GM12878 (cell line): ENCODE data around the gene EPHB1. TPM values are rescaled to one million over a fixed set of nuclear protein-coding genes. Genes with fewer than 3 reads are reported as not detected.

Experiments
- ATAC-seq: fragments of 200-7000 bp; cut with Tn5 transposase; 3 replicates; pipeline ENCODE4 v1.9.1; 2020; ENCODE audit warnings: mild to moderate bottlenecking, moderate library complexity
- BruUV-seq: library from RNA; stranded (reverse); fragments of 400-500 nt; replicated peaks from 2 replicates; lab custom pipeline; 2021; lab: Mats Ljungman, UMichigan
- CTCF ChIA-PET: fragments of 300-600 bp; sonication (Branson Sonifier 250); formaldehyde crosslinking; extraction: SDS; loops from one replicate; lab custom pipeline; 2021; ENCODE audit warnings: inconsistent platforms; lab: Yijun Ruan, JAX
- POLR2A ChIA-PET: fragments of 350-600 bp; formaldehyde crosslinking; extraction: SDS; loops from one replicate; lab custom pipeline; 2021; ENCODE audit warnings: inconsistent platforms; lab: Charles Lee
- RAD21 ChIA-PET: fragments of 300-600 bp; sonication (Branson Sonifier 250); formaldehyde crosslinking; loops from one replicate; lab custom pipeline; 2023; ENCODE audit warnings: antibody characterized with exemption; ENCODE audit not compliant: unreplicated experiment; lab: Charles Lee
- SMC1A ChIA-PET: fragments of 300-600 bp; sonication (Branson Sonifier 250); formaldehyde crosslinking; loops from one replicate; lab custom pipeline; 2023; ENCODE audit not compliant: unreplicated experiment, uncharacterized antibody; lab: Charles Lee
- DNase-seq: peaks from one replicate; pipeline ENCODE4 v3.0.0-alpha.2; 2011; ENCODE audit warnings: low read depth, low spot score
- FAIRE-seq: peaks from 3 replicates; lab custom pipeline; 2011; peaks lifted over from hg19 to GRCh38; lab: Jason Lieb, UNC
- H2AFZ ChIP-seq: 2 replicates; pipeline ENCODE4 v1.6.0; 2011; ENCODE audit warnings: low read depth, low read length, control low read depth; ENCODE audit not compliant: control insufficient read depth
- H3K27ac ChIP-seq: 2 replicates; pipeline ENCODE4 v1.5.1; 2011; ENCODE audit warnings: control low read depth; ENCODE audit not compliant: control insufficient read depth, insufficient read depth
- H3K27me3 ChIP-seq, 2 experiments: replicated peaks in 1 of 2; 2 replicates each; pipeline versions ENCODE4 v1.6.0 to v1.6.1; 2011; ENCODE audit warnings: low read length in 1 of 2; ENCODE audit not compliant: control insufficient read depth in 2 of 2, insufficient read depth in 2 of 2
- H3K36me3 ChIP-seq, 2 experiments: 2 replicates each; pipeline ENCODE4 v1.5.1; 2011; ENCODE audit warnings: low read length in 1 of 2; ENCODE audit not compliant: control insufficient read depth in 2 of 2, insufficient read depth in 2 of 2
- H3K4me1 ChIP-seq: 2 replicates; pipeline ENCODE4 v1.6.1; 2011; ENCODE audit warnings: mild to moderate bottlenecking, low read length, moderate library complexity, mixed read lengths; ENCODE audit not compliant: control insufficient read depth, insufficient read depth
- H3K4me2 ChIP-seq: 2 replicates; pipeline ENCODE4 v1.6.0; 2011; ENCODE audit warnings: control low read depth; ENCODE audit not compliant: control insufficient read depth, insufficient read depth
- H3K4me3 ChIP-seq: fragments of 200-600 bp; sonication (generic); 2 replicates; pipeline ENCODE4 v1.5.1; 2016
- H3K79me2 ChIP-seq: 2 replicates; pipeline ENCODE4 v1.6.0; 2011; ENCODE audit warnings: low read length; ENCODE audit not compliant: control insufficient read depth, insufficient read depth
- H3K9ac ChIP-seq: 2 replicates; pipeline ENCODE4 v1.8.0; 2011; ENCODE audit warnings: low read length, control low read depth, mixed read lengths; ENCODE audit not compliant: control insufficient read depth, insufficient read depth
- H3K9me3 ChIP-seq: replicated peaks from 3 replicates; pipeline ENCODE4 v1.5.1; 2011; ENCODE audit warnings: mild to moderate bottlenecking, low read length; ENCODE audit not compliant: control insufficient read depth, insufficient read depth
- H4K20me1 ChIP-seq: 2 replicates; pipeline ENCODE4 v1.6.0; 2011; ENCODE audit not compliant: control insufficient read depth, insufficient read depth
- MXI1 ChIP-seq: fragments of 150-350 bp; IDR thresholded peaks from 2 replicates; pipeline ENCODE4 v1.6.1; 2011; ENCODE audit warnings: low read depth, mild to moderate bottlenecking, inconsistent platforms, low read length, improper control_type of control experiment
- MYB ChIP-seq: fragments of 150-350 bp; IDR thresholded peaks from 2 replicates; pipeline ENCODE4 v1.6.1; 2014; ENCODE audit warnings: mild to moderate bottlenecking, low read depth, low read length, borderline replicate concordance
- NBN ChIP-seq: fragments of 450-650 bp; IDR thresholded peaks from 2 replicates; pipeline ENCODE4 v1.6.1; 2016
- POLR2A ChIP-seq: IDR thresholded peaks from 2 replicates; pipeline ENCODE4 v1.6.1; 2011; ENCODE audit warnings: low read depth, mild to moderate bottlenecking, low read length
- POLR2AphosphoS2 ChIP-seq: IDR thresholded peaks from 2 replicates; pipeline ENCODE4 v1.6.1; 2011; ENCODE audit warnings: low read depth, mild to moderate bottlenecking, low read length, improper control_type of control experiment, moderate library complexity
- RUNX3 ChIP-seq: IDR thresholded peaks from 2 replicates; pipeline ENCODE4 v1.6.1; 2012; ENCODE audit warnings: low read length, inconsistent platforms
- SIX5 ChIP-seq: IDR thresholded peaks from 2 replicates; pipeline ENCODE4 v1.6.1; 2011; ENCODE audit warnings: mild to moderate bottlenecking, low read depth, low read length, moderate library complexity; ENCODE audit not compliant: severe bottlenecking
- SREBF2 ChIP-seq: IDR thresholded peaks from 2 replicates; pipeline ENCODE4 v1.6.1; 2012; ENCODE audit warnings: mild to moderate bottlenecking, low read length
- TARDBP ChIP-seq: IDR thresholded peaks from 2 replicates; pipeline ENCODE4 v1.6.1; 2016; ENCODE audit warnings: borderline replicate concordance
- TCF3 ChIP-seq: IDR thresholded peaks from 2 replicates; pipeline ENCODE4 v1.6.1; 2012; ENCODE audit warnings: low read depth, mild to moderate bottlenecking, low read length, borderline replicate concordance; ENCODE audit not compliant: insufficient read depth
- ZZZ3 ChIP-seq: IDR thresholded peaks from 2 replicates; pipeline ENCODE4 v1.6.1; 2011; ENCODE audit warnings: low read depth; ENCODE audit not compliant: control insufficient read depth, insufficient read length
- WGBS: methylation state at CpG from one replicate; pipeline ENCODE4 v1.1.6; 2016; ENCODE audit warnings: low lambda C conversion rate; ENCODE audit not compliant: insufficient replicate concordance, insufficient coverage; ENCODE audit errors: missing lambda C conversion rate; 5-methylcytosine and 5-hydroxymethylcytosine counted together
- in situ Hi-C: fragments of 300-500 bp; cut with MboI; formaldehyde crosslinking; loops from 9 replicates; pipeline ENCODE4 v1.14.3; 2018; ENCODE audit warnings: mixed read lengths
- intact Hi-C: fragments of 100-400 bp; cut with micrococcal nuclease; formaldehyde crosslinking; loops from one replicate; pipeline ENCODE4 v1.14.2; 2022; ENCODE audit not compliant: unreplicated experiment
- polyA plus RNA-seq, 11 experiments: library from polyadenylated mRNA; depleted of rRNA in 4 of 11; unstranded in 6 of 11; stranded (reverse) in 5 of 11; fragments of >200 nt; fragmentation: Nextera tagmentation in 4 of 11; fragmentation: Illumina TruSeq in 1 of 11; extraction: Ambion mirVana in 4 of 11; extraction: Trizol in 1 of 11; gene quantifications; 1 replicate in 1 of 11; 2 replicates in 10 of 11; pipeline versions ENCODE4 v1.2.1 to v1.2.3, GENCODE V29; 2011 to 2016; ENCODE audit warnings: inconsistent platforms in 2 of 11, missing spikeins in 2 of 11, low read depth in 1 of 11
- total RNA-seq, 4 experiments: library from RNA; depleted of rRNA in 3 of 4; stranded (reverse); fragments of >200 nt in 3 of 4; fragmentation: Illumina TruSeq in 1 of 4; extraction: Trizol in 1 of 4; gene quantifications; 2 replicates each; pipeline versions ENCODE4 v1.2.1 to v1.2.3, GENCODE V29; 2013 to 2021
- TF ChIP-seq, protein P1 (sequence below): fragments of 450-650 bp; formaldehyde crosslinking; IDR thresholded peaks from 2 replicates; pipeline ENCODE4 v1.5.0; 2022; ENCODE audit warnings: mild to moderate bottlenecking, missing genetic modification characterization
- TF ChIP-seq, protein P2 (sequence below): IDR thresholded peaks from 2 replicates; pipeline ENCODE4 v1.6.1; 2012; ENCODE audit warnings: low read depth, low read length, improper control_type of control experiment

EPHB1 gene
- total and polyA plus RNA-seq, 10 of the 15 experiments (the other 5 are each of a cell fraction or from before 2014, with no cell fraction given) = 0.33 to 23.8 (median 1.2) TPM

DNA sequence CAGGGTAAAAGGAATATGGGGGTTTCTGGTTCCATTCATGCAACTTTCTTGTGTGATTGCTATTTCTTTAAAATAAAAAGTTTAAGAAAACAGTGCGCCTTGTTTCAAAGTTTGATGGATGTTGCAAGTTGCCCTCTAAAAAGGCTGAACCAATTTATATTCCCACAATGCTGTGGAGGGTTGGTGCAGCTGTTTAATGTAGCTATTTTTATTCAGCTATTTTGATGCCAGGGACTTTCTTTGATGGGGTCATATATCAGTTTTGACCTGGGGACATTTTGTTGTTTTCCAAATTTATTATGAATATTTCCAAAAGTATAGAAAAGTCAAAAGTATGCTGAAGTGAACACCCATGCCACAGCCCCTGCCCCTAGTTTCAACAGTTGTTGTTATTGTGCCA is 20.5 kb downstream of the EPHB1 start:
- ChIA-PET RAD21 (interaction anchor here (1.0 to 1.5 kb wide), 6 partner anchors 10 to 251 kb away, joined by 3 to 4 read pairs (median 3); partner anchors contain the start of gene EPHB1), SMC1A (interaction anchor here (0.8 to 2.5 kb wide), 6 partner anchors 13 to 47 kb away, joined by 3 to 8 read pairs (median 3); no protein-coding TSS in a partner anchor), POLR2A (interaction anchor here (0.5 to 1.1 kb wide), 3 partner anchors 9 to 27 kb away, joined by 3 to 4 read pairs (median 3); no protein-coding TSS in a partner anchor), CTCF (interaction anchor here (1.2 to 2.0 kb wide), 5 partner anchors 10 to 38 kb away, joined by 3 to 6 read pairs (median 4); partner anchors contain the start of gene EPHB1)
- ATAC-seq = no peak
- no peak for DNase-seq
- Histone ChIP-seq H4K20me1 (no peaks in the 10 kb centered on the region; the same call in 1 of the 2 replicates), H3K9ac (no peak overlapping the region), H3K79me2 (peaks cover 33% of the 10 kb centered on the region), H3K9me3 (no peaks in the 10 kb centered on the region; the same call in 2 of the 3 replicates), H3K27ac (no peak overlapping the region), H3K36me3 (peaks cover 0 to 3% of the 10 kb centered on the region in 2 experiments; a peak in 1 of 4 replicates), H3K4me3 (no peak overlapping the region), H3K27me3 (no peaks in the 10 kb centered on the region), H2AFZ (no peak overlapping the region), H3K4me1 (peaks cover 14% of the 10 kb centered on the region), H3K4me2 (no peak overlapping the region)
- TF ChIP-seq TARDBP = no peak
- intact Hi-C loops (no loop called here), in situ Hi-C loops (no loop called here)
- 100% methylated on average over 1 of the region's 1 CpG for WGBS
- FAIRE-seq = no peak
- BruUV-seq = no TSS peak

- CTCF ChIA-PET = interaction anchor here (1.1 to 1.8 kb wide), 4 partner anchors 22 to 430 kb away, joined by 3 to 6 read pairs (median 4); no protein-coding TSS in a partner anchor
- POLR2A ChIA-PET = interaction anchor here (0.7 kb wide), 1 partner anchor 10 kb away, joined by 3 read pairs; no protein-coding TSS in a partner anchor
- H3K36me3 ChIP-seq = peaks cover 0 to 3% of the 10 kb centered on the region in 2 experiments; a peak in 1 of 4 replicates
- TF ChIP-seq TCF3 (no peak), ZZZ3 (no peak), SREBF2 (no peak), NBN (no peak), POLR2AphosphoS2 (no peak), MXI1 (no peak), SIX5 (no peak), POLR2A (no peak), RUNX3 (no peak), MYB (no peak)
- TF ChIP-seq, protein P1, sequence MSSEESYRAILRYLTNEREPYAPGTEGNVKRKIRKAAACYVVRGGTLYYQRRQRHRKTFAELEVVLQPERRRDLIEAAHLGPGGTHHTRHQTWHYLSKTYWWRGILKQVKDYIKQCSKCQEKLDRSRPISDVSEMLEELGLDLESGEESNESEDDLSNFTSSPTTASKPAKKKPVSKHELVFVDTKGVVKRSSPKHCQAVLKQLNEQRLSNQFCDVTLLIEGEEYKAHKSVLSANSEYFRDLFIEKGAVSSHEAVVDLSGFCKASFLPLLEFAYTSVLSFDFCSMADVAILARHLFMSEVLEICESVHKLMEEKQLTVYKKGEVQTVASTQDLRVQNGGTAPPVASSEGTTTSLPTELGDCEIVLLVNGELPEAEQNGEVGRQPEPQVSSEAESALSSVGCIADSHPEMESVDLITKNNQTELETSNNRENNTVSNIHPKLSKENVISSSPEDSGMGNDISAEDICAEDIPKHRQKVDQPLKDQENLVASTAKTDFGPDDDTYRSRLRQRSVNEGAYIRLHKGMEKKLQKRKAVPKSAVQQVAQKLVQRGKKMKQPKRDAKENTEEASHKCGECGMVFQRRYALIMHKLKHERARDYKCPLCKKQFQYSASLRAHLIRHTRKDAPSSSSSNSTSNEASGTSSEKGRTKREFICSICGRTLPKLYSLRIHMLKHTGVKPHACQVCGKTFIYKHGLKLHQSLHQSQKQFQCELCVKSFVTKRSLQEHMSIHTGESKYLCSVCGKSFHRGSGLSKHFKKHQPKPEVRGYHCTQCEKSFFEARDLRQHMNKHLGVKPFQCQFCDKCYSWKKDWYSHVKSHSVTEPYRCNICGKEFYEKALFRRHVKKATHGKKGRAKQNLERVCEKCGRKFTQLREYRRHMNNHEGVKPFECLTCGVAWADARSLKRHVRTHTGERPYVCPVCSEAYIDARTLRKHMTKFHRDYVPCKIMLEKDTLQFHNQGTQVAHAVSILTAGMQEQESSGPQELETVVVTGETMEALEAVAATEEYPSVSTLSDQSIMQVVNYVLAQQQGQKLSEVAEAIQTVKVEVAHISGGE (CRISPR knock-in tag) = no peak
- TF ChIP-seq, protein P2, sequence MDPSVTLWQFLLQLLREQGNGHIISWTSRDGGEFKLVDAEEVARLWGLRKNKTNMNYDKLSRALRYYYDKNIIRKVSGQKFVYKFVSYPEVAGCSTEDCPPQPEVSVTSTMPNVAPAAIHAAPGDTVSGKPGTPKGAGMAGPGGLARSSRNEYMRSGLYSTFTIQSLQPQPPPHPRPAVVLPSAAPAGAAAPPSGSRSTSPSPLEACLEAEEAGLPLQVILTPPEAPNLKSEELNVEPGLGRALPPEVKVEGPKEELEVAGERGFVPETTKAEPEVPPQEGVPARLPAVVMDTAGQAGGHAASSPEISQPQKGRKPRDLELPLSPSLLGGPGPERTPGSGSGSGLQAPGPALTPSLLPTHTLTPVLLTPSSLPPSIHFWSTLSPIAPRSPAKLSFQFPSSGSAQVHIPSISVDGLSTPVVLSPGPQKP = no peak
These were observed 21.6 kb downstream of the EPHB1 start for GRCh38 chr3:134816623-134817022.

More at GRCh38 chr3:134816623-134817022, 21.6 kb downstream of the EPHB1 start:
- Histone ChIP-seq H3K27me3 (no peaks in the 10 kb centered on the region), H3K79me2 (peaks cover 30% of the 10 kb centered on the region), H3K4me3 (no peak overlapping the region), H3K27ac (peak overlapping the region; percentile 27; the same call in 1 of the 2 replicates), H4K20me1 (no peaks in the 10 kb centered on the region), H3K9ac (no peak overlapping the region), H3K4me1 (peaks cover 13% of the 10 kb centered on the region), H3K4me2 (no peak overlapping the region), H3K9me3 (no peaks in the 10 kb centered on the region; the same call in 2 of the 3 replicates), H2AFZ (no peak overlapping the region)
- ChIA-PET SMC1A (interaction anchor here (0.8 to 2.5 kb wide), 3 partner anchors 9 to 22 kb away, joined by 3 to 8 read pairs (median 3); partner anchors contain the start of gene EPHB1), RAD21 (interaction anchor here (1.1 to 1.4 kb wide), 2 partner anchors 9 to 88 kb away, joined by 3 read pairs; no protein-coding TSS in a partner anchor)
- no peak for FAIRE-seq
- no TSS peak for BruUV-seq
- 41% methylated on average over 7 of the region's 7 CpGs for WGBS
- ATAC-seq = no peak; the same call in 2 of the 3 replicates
- in situ Hi-C loops (no loop called here), intact Hi-C loops (no loop called here)
- DNase-seq = no peak
